Smooth muscle cell (in vitro differentiated cells): ENCODE measurements around the gene CNN2. TPM values are rescaled to one million over a fixed set of nuclear protein-coding genes. Genes with fewer than 3 reads are reported as not detected.

ENCODE experiments used
- DNase-seq: peaks from one replicate; lab custom pipeline; 2025; ENCODE audit not compliant: unreplicated experiment; lab: John Stamatoyannopoulos, UW
- H2AFZ ChIP-seq: fragments of 200-600 bp; sonication (generic); 2 replicates; pipeline ENCODE4 v1.6.0; 2016; ENCODE audit warnings: antibody characterized with exemption, low read depth, mild to moderate bottlenecking
- H3F3A ChIP-seq: fragments of 200-600 bp; sonication (generic); 2 replicates; pipeline ENCODE4 v1.6.0; 2017; ENCODE audit warnings: antibody characterized with exemption, low read depth
- H3K27ac ChIP-seq: fragments of 200-600 bp; sonication (generic); 2 replicates; pipeline ENCODE4 v1.5.1; 2016; ENCODE audit warnings: low read depth, mild to moderate bottlenecking
- H3K27me3 ChIP-seq: fragments of 200-600 bp; sonication (generic); 2 replicates; pipeline ENCODE4 v1.6.1; 2016; ENCODE audit warnings: low read depth, mild to moderate bottlenecking
- H3K36me3 ChIP-seq: fragments of 200-600 bp; sonication (generic); 2 replicates; pipeline ENCODE4 v1.5.1; 2016; ENCODE audit warnings: low read depth
- H3K4me1 ChIP-seq: fragments of 200-600 bp; sonication (generic); 2 replicates; pipeline ENCODE4 v1.5.1; 2016; ENCODE audit warnings: low read depth
- H3K4me2 ChIP-seq: fragments of 200-600 bp; sonication (generic); 2 replicates; pipeline ENCODE4 v1.6.0; 2016; ENCODE audit warnings: mild to moderate bottlenecking
- H3K4me3 ChIP-seq: fragments of 200-600 bp; sonication (generic); 2 replicates; pipeline ENCODE4 v1.5.1; 2016; ENCODE audit warnings: mild to moderate bottlenecking
- H3K79me2 ChIP-seq: fragments of 200-600 bp; sonication (generic); 2 replicates; pipeline ENCODE4 v1.6.0; 2016; ENCODE audit warnings: low read depth, mild to moderate bottlenecking
- H3K9ac ChIP-seq: fragments of 200-600 bp; sonication (generic); 2 replicates; pipeline ENCODE4 v1.6.0; 2016; ENCODE audit warnings: low read depth
- H3K9me3 ChIP-seq: fragments of 200-600 bp; sonication (generic); replicated peaks from 2 replicates; pipeline ENCODE4 v1.5.1; 2016; ENCODE audit warnings: low read depth
- H4K20me1 ChIP-seq: fragments of 200-600 bp; sonication (generic); 2 replicates; pipeline ENCODE4 v1.6.0; 2016; ENCODE audit warnings: low read depth
- CTCF ChIP-seq: fragments of 200-600 bp; sonication (generic); IDR thresholded peaks from 2 replicates; pipeline ENCODE4 v1.5.1; 2017; ENCODE audit warnings: borderline replicate concordance, mild to moderate bottlenecking, antibody characterized with exemption; ENCODE audit not compliant: insufficient read depth, poor library complexity, severe bottlenecking
- WGBS: methylation state at CpG from one replicate; pipeline ENCODE4 v1.1.7; 2016; ENCODE audit warnings: low lambda C conversion rate; 5-methylcytosine and 5-hydroxymethylcytosine counted together
- polyA plus RNA-seq: library from polyadenylated mRNA; unstranded; fragments of >200 nt; fragmentation: Nextera tagmentation; extraction: Ambion mirVana; gene quantifications from 2 replicates; pipeline ENCODE4 v1.2.1, GENCODE V29; 2016
- total RNA-seq: library from RNA; depleted of rRNA; stranded (reverse); fragments of >200 nt; gene quantifications from 2 replicates; pipeline ENCODE4 v1.2.3, GENCODE V29; 2014

The CNN2 gene
- total and polyA plus RNA-seq, 2 experiments from 2014 or later: 150 to 392 TPM

- H3K9me3 ChIP-seq: peaks cover 19% of the 10 kb centered on the region
- no peaks in the 10 kb centered on the region for H3K4me1 ChIP-seq
- H3K4me3 ChIP-seq: no peak overlapping the region
- no peak overlapping the region for H2AFZ ChIP-seq
- H3K27ac ChIP-seq: no peak overlapping the region
- H3F3A ChIP-seq: no peaks in the 10 kb centered on the region
- no peak overlapping the region for H3K9ac ChIP-seq
- H3K27me3 ChIP-seq: no peaks in the 10 kb centered on the region
- WGBS: 98% methylated on average over 14 of the region's 14 CpGs
- H4K20me1 ChIP-seq: no peaks in the 10 kb centered on the region
- H3K4me2 ChIP-seq: no peak overlapping the region
- H3K79me2 ChIP-seq: no peaks in the 10 kb centered on the region
- DNase-seq: no peak
- no peak for TF ChIP-seq CTCF
- H3K36me3 ChIP-seq: peaks cover 26% of the 10 kb centered on the region
These were observed 28.6 kb downstream of the CNN2 start for GRCh38 chr19:1055028-1055425.

- H3F3A ChIP-seq: no peaks in the 10 kb centered on the region
- DNase-seq: no peak
- H3K4me1 ChIP-seq: no peaks in the 10 kb centered on the region
- no peaks in the 10 kb centered on the region for H3K79me2 ChIP-seq
- H3K27me3 ChIP-seq: no peaks in the 10 kb centered on the region
- peaks cover 26% of the 10 kb centered on the region for H3K36me3 ChIP-seq
- peaks cover 19% of the 10 kb centered on the region for H3K9me3 ChIP-seq
- H3K4me2 ChIP-seq: no peak overlapping the region
- 98% methylated on average over 20 of the region's 20 CpGs for WGBS
- no peak overlapping the region for H3K4me3 ChIP-seq
- TF ChIP-seq CTCF: no peak
- no peak overlapping the region for H2AFZ ChIP-seq
- H4K20me1 ChIP-seq: no peaks in the 10 kb centered on the region
- H3K27ac ChIP-seq: no peak overlapping the region
- no peak overlapping the region for H3K9ac ChIP-seq
These were observed 29.6 kb downstream of the CNN2 start for GRCh38 chr19:1055886-1056620.

DNA sequence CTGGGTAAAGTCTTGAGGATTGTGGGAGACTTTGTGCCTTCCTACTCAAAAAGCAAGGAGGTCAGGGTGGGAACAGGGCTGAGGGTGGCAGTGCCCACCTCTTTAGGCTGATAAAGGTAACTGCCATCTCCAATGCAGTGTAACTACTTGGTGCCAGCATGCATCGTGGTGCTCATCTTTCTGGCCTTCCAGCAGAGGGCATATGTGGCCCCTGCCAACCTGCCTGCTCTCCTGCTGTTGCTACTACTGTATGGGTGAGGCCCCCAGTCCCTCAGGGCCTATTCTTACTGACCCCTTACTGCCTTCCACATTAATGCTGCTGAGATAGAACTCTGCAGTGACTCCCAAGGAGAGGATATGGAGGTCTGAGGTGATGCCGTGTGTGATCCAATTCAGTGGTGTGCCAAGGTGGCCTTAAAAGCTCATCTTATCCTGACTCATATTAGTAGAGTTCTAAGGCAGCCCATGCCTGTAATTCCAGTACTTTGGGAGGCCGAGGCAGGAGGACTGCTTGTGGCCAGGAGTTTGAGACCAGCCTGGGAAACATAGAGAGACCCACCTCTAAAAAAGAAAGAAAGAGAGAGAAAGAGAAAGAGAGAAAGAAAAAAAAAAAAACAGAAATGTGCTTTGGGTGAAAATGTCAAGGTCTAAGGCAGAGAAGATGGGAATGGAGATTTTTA is 30.9 kb downstream of the CNN2 start:
- H3K27me3 ChIP-seq: no peaks in the 10 kb centered on the region
- no peak for TF ChIP-seq CTCF
- no peak overlapping the region for H3K4me2 ChIP-seq
- peaks cover 19% of the 10 kb centered on the region for H3K9me3 ChIP-seq
- 80% methylated on average over 3 of the region's 3 CpGs for WGBS
- H3K9ac ChIP-seq: no peak overlapping the region
- H3K4me3 ChIP-seq: no peak overlapping the region
- H3K79me2 ChIP-seq: no peaks in the 10 kb centered on the region
- H3K27ac ChIP-seq: no peak overlapping the region
- H4K20me1 ChIP-seq: no peaks in the 10 kb centered on the region
- H3F3A ChIP-seq: no peaks in the 10 kb centered on the region
- peaks cover 26% of the 10 kb centered on the region for H3K36me3 ChIP-seq
- no peak overlapping the region for H2AFZ ChIP-seq
- H3K4me1 ChIP-seq: no peaks in the 10 kb centered on the region
- DNase-seq: no peak
